Measurements from ENCODE around the gene CORO1C.
A peak's percentile ranks its signal among the peaks of the same experiment; 100 is the strongest.

Gene CORO1C

GRCh38 chr12:108600702-108601007 is 130.7 kb downstream of the CORO1C start:
- no peaks in the 10 kb centered on the region for H3K27me3 ChIP-seq (ENCODE audit: insufficient read depth, low read depth, severe bottlenecking)
- peak; percentile 43 for DNase-seq
- no peaks in the 10 kb centered on the region for H3K9me3 ChIP-seq (ENCODE audit: severe bottlenecking)
- H3K36me3 ChIP-seq: no peaks in the 10 kb centered on the region
- no peak overlapping the region for H3K27ac ChIP-seq
- H3K4me3 ChIP-seq (ENCODE audit: low read depth, low read length): no peak overlapping the region
- TF ChIP-seq, protein P1, sequence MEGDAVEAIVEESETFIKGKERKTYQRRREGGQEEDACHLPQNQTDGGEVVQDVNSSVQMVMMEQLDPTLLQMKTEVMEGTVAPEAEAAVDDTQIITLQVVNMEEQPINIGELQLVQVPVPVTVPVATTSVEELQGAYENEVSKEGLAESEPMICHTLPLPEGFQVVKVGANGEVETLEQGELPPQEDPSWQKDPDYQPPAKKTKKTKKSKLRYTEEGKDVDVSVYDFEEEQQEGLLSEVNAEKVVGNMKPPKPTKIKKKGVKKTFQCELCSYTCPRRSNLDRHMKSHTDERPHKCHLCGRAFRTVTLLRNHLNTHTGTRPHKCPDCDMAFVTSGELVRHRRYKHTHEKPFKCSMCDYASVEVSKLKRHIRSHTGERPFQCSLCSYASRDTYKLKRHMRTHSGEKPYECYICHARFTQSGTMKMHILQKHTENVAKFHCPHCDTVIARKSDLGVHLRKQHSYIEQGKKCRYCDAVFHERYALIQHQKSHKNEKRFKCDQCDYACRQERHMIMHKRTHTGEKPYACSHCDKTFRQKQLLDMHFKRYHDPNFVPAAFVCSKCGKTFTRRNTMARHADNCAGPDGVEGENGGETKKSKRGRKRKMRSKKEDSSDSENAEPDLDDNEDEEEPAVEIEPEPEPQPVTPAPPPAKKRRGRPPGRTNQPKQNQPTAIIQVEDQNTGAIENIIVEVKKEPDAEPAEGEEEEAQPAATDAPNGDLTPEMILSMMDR (IDR thresholded peaks at IDR 0.05; ENCODE audit: low read depth, low read length): no peak

- no peaks in the 10 kb centered on the region for H3K9me3 ChIP-seq (ENCODE audit: severe bottlenecking)
- no peaks in the 10 kb centered on the region for H3K27me3 ChIP-seq (ENCODE audit: insufficient read depth, low read depth, severe bottlenecking)
- TF ChIP-seq, protein P1 (IDR thresholded peaks at IDR 0.05; ENCODE audit: low read depth, low read length): 0 out of 2 replicates have a peak, but pooled peaks have one; percentile 8
- H3K27ac ChIP-seq: no peak overlapping the region
- no peak for DNase-seq
- H3K4me3 ChIP-seq (ENCODE audit: low read depth, low read length): no peak overlapping the region
- H3K36me3 ChIP-seq: no peaks in the 10 kb centered on the region
Observed at GRCh38 chr12:108599948-108600701, 131.2 kb downstream of the CORO1C start.

GRCh38 chr12:108599541-108599940 is 131.8 kb downstream of the CORO1C start:
- TF ChIP-seq, protein P1 (IDR thresholded peaks at IDR 0.05; ENCODE audit: low read depth, low read length): no peak
- DNase-seq: no peak
- H3K27ac ChIP-seq: no peak overlapping the region

DNA sequence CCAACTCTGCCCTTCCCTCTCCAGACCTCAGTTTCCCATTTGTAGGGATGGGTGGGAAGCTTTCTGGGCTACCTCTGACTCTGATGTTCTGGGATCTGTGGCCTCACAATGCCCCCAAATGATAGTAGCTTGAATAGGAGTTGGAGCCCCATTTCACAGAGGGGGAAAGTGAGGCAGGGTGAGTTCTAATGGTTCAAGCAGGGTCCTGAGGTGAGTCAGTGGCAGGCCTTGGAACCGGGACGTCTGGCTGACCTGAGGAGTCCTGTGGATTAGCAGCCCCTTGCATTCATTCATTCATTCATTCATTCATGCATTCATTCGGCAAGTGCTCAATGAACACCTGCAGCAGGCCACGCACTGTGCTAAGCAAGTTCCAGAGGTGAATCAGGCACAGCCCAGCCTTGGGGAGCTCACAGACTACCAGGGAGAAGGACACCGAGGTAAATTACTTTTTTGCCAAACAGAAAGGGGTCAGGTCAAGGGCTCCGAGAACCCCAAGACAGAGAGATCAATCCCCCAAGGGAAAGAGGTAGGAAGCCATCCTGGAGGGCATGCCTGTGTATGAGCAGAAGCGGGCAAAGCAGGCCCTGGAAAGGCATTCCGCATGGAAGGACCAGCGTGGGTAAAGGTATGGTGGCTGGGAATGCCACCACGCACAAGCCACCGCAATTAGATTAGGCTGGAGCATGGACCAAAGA is 132.6 kb downstream of the CORO1C start:
- Histone ChIP-seq H3K9me3 (ENCODE audit: severe bottlenecking) (no peaks in the 10 kb centered on the region), H3K27ac (no peak overlapping the region), H3K4me3 (ENCODE audit: low read depth, low read length) (no peak overlapping the region), H3K27me3 (ENCODE audit: insufficient read depth, low read depth, severe bottlenecking) (no peaks in the 10 kb centered on the region), H3K36me3 (no peaks in the 10 kb centered on the region)
- no peak for DNase-seq
- TF ChIP-seq, protein P1 (IDR thresholded peaks at IDR 0.05; ENCODE audit: low read depth, low read length): no peak

More at GRCh38 chr12:108599541-108599940, 131.8 kb downstream of the CORO1C start:
- Histone ChIP-seq H3K4me3 (ENCODE audit: low read depth, low read length) (no peak overlapping the region), H3K27me3 (ENCODE audit: insufficient read depth, low read depth, severe bottlenecking) (no peaks in the 10 kb centered on the region), H3K36me3 (no peaks in the 10 kb centered on the region), H3K9me3 (ENCODE audit: severe bottlenecking) (no peaks in the 10 kb centered on the region)

GRCh38 chr12:108597559-108598471 is 133.5 kb downstream of the CORO1C start, which contains the start of gene TMEM119:
TMEM119 (minus strand) TSS chr12:108598084; CDS start chr12:108592383, 5,701 bp downstream.
- TF ChIP-seq, protein P1 (IDR thresholded peaks at IDR 0.05; ENCODE audit: low read depth, low read length): no peak
- Histone ChIP-seq H3K36me3 (no peaks in the 10 kb centered on the region), H3K9me3 (ENCODE audit: severe bottlenecking) (no peaks in the 10 kb centered on the region), H3K4me3 (ENCODE audit: low read depth, low read length) (no peak within 1 kb of the TSS), H3K27me3 (ENCODE audit: insufficient read depth, low read depth, severe bottlenecking) (no peaks in the 10 kb centered on the region), H3K27ac (no peak within 1 kb of the TSS)
- peak; percentile 32 for DNase-seq

All from WERI-Rb-1 (cell line).